IPS-15b (cell line): Measurements from ENCODE around the gene LRRC10B.

Source experiments
- H3K27me3 ChIP-seq: one replicate; pipeline ENCODE4 v1.6.1; 2013; ENCODE audit warnings: low read length; ENCODE audit not compliant: control insufficient read depth, insufficient read depth
- H3K36me3 ChIP-seq: one replicate; pipeline ENCODE4 v1.6.1; 2013; ENCODE audit warnings: low read length; ENCODE audit not compliant: control insufficient read depth, insufficient read depth
- H3K4me1 ChIP-seq: one replicate; pipeline ENCODE4 v1.6.1; 2013; ENCODE audit warnings: mild to moderate bottlenecking, low read length; ENCODE audit not compliant: control insufficient read depth, insufficient read depth
- H3K4me3 ChIP-seq: one replicate; pipeline ENCODE4 v1.5.1; 2013; ENCODE audit warnings: low read depth, low read length
- H3K9ac ChIP-seq: one replicate; pipeline ENCODE4 v1.6.1; 2013; ENCODE audit warnings: low read depth, mild to moderate bottlenecking, low read length
- H3K9me3 ChIP-seq: one replicate; pipeline ENCODE4 v1.6.1; 2013; ENCODE audit warnings: mild to moderate bottlenecking, low read length; ENCODE audit not compliant: control insufficient read depth, insufficient read depth

The LRRC10B gene

GRCh38 chr11:61487342-61488025 is 21.1 kb upstream of the LRRC10B start:
- Histone ChIP-seq H3K4me1 (peaks cover 9% of the 10 kb centered on the region), H3K4me3 (no peak overlapping the region), H3K9me3 (no peaks in the 10 kb centered on the region), H3K36me3 (no peaks in the 10 kb centered on the region), H3K27me3 (peaks cover 3% of the 10 kb centered on the region), H3K9ac (no peak overlapping the region)

- Histone ChIP-seq H3K9ac (no peak overlapping the region), H3K36me3 (no peaks in the 10 kb centered on the region), H3K4me3 (peak overlapping the region; percentile 20), H3K4me1 (peaks cover 9% of the 10 kb centered on the region), H3K9me3 (no peaks in the 10 kb centered on the region), H3K27me3 (peaks cover 3% of the 10 kb centered on the region)
These were observed 19.8 kb upstream of the LRRC10B start for GRCh38 chr11:61488651-61489291.

- Histone ChIP-seq H3K9me3 (no peaks in the 10 kb centered on the region), H3K27me3 (peaks cover 3% of the 10 kb centered on the region), H3K4me3 (no peak overlapping the region), H3K36me3 (no peaks in the 10 kb centered on the region), H3K4me1 (peaks cover 9% of the 10 kb centered on the region), H3K9ac (no peak overlapping the region)
These were observed 18.5 kb upstream of the LRRC10B start for GRCh38 chr11:61489833-61490721.

GRCh38 chr11:61491736-61492395 is 16.7 kb upstream of the LRRC10B start:
- Histone ChIP-seq H3K36me3 (no peaks in the 10 kb centered on the region), H3K9me3 (no peaks in the 10 kb centered on the region), H3K9ac (no peak overlapping the region), H3K4me1 (peaks cover 9% of the 10 kb centered on the region), H3K27me3 (peaks cover 3% of the 10 kb centered on the region), H3K4me3 (no peak overlapping the region)

GRCh38 chr11:61494381-61494961 is 14.1 kb upstream of the LRRC10B start:
- H3K36me3 ChIP-seq = no peaks in the 10 kb centered on the region
- no peak overlapping the region for H3K4me3 ChIP-seq
- no peaks in the 10 kb centered on the region for H3K9me3 ChIP-seq
- H3K27me3 ChIP-seq = peaks cover 4% of the 10 kb centered on the region
- H3K9ac ChIP-seq = no peak overlapping the region
- H3K4me1 ChIP-seq = peaks cover under 1% of the 10 kb centered on the region

- Histone ChIP-seq H3K4me1 (peaks cover 6% of the 10 kb centered on the region), H3K36me3 (no peaks in the 10 kb centered on the region), H3K9ac (no peak overlapping the region), H3K27me3 (peaks cover 2% of the 10 kb centered on the region), H3K4me3 (no peak overlapping the region), H3K9me3 (no peaks in the 10 kb centered on the region)
These were observed 12.5 kb upstream of the LRRC10B start for GRCh38 chr11:61495801-61496601.

- H3K4me3 ChIP-seq = no peak overlapping the region
- peaks cover 6% of the 10 kb centered on the region for H3K4me1 ChIP-seq
- no peaks in the 10 kb centered on the region for H3K36me3 ChIP-seq
- H3K27me3 ChIP-seq = peaks cover 4% of the 10 kb centered on the region
- no peaks in the 10 kb centered on the region for H3K9me3 ChIP-seq
- H3K9ac ChIP-seq = no peak overlapping the region
These were observed 11.7 kb upstream of the LRRC10B start for GRCh38 chr11:61496602-61497400.

- Histone ChIP-seq H3K9me3 (no peaks in the 10 kb centered on the region), H3K9ac (no peak overlapping the region), H3K27me3 (peaks cover 4% of the 10 kb centered on the region), H3K4me1 (peaks cover 6% of the 10 kb centered on the region), H3K4me3 (no peak overlapping the region), H3K36me3 (no peaks in the 10 kb centered on the region)
These were observed 11.1 kb upstream of the LRRC10B start for GRCh38 chr11:61497473-61497872.

GRCh38 chr11:61497876-61498275 is 10.7 kb upstream of the LRRC10B start:
- peaks cover 4% of the 10 kb centered on the region for H3K27me3 ChIP-seq
- H3K9ac ChIP-seq = no peak overlapping the region
- H3K9me3 ChIP-seq = no peaks in the 10 kb centered on the region
- peaks cover 6% of the 10 kb centered on the region for H3K4me1 ChIP-seq
- no peaks in the 10 kb centered on the region for H3K36me3 ChIP-seq
- H3K4me3 ChIP-seq = no peak overlapping the region

GRCh38 chr11:61498767-61499341 is 9.7 kb upstream of the LRRC10B start:
- no peak overlapping the region for H3K9ac ChIP-seq
- H3K4me3 ChIP-seq = no peak overlapping the region
- H3K9me3 ChIP-seq = no peaks in the 10 kb centered on the region
- peaks cover 4% of the 10 kb centered on the region for H3K27me3 ChIP-seq
- no peaks in the 10 kb centered on the region for H3K36me3 ChIP-seq
- peaks cover 12% of the 10 kb centered on the region for H3K4me1 ChIP-seq
